ENCODE results near the gene AGRN. TPM values are rescaled to one million over a fixed set of nuclear protein-coding genes. Genes with fewer than 3 reads are reported as not detected.
"Not testable (repeated sequence)": the region's sequence is repeated elsewhere in the genome, so short reads cannot be mapped to it uniquely, and the experiment has no call there.

Gene AGRN
- total RNA-seq, 1 experiment from 2014 or later, result 126 TPM

- Histone ChIP-seq H3K27me3 (ENCODE audit: control insufficient read depth, insufficient read depth, low read length) (peaks cover 5% of the 10 kb centered on the region; the same call in 1 of the 2 replicates), H3K4me3 (ENCODE audit: insufficient read depth, low read depth, low read length) (no peak overlapping the region)
- DNase-seq, result no peak
These were observed 40.8 kb upstream of the AGRN start for GRCh38 chr1:978835-979743.

GRCh38 chr1:979744-980072, 40.2 kb upstream of the AGRN start:
- no peak overlapping the region for H3K4me3 ChIP-seq (ENCODE audit: insufficient read depth, low read depth, low read length)
- H3K27me3 ChIP-seq (ENCODE audit: control insufficient read depth, insufficient read depth, low read length), result peaks cover 5% of the 10 kb centered on the region; the same call in 1 of the 2 replicates
- no peaks in the 10 kb centered on the region for H3K36me3 ChIP-seq (replicated peaks; ENCODE audit: control insufficient read depth, insufficient read depth, low read length)
- DNase-seq, result no peak

More at GRCh38 chr1:978835-979743, 40.8 kb upstream of the AGRN start:
- no peaks in the 10 kb centered on the region for H3K36me3 ChIP-seq (replicated peaks; ENCODE audit: control insufficient read depth, insufficient read depth, low read length)

- Histone ChIP-seq H3K27me3 (ENCODE audit: control insufficient read depth, insufficient read depth, low read length) (peaks cover 8% of the 10 kb centered on the region), H3K4me3 (ENCODE audit: insufficient read depth, low read depth, low read length) (no peak overlapping the region), H3K36me3 (replicated peaks; ENCODE audit: control insufficient read depth, insufficient read depth, low read length) (no peaks in the 10 kb centered on the region)
- DNase-seq, result no peak
These were observed 39.8 kb upstream of the AGRN start for GRCh38 chr1:980137-980571.

GRCh38 chr1:980602-981395, 39.1 kb upstream of the AGRN start:
- peaks cover 10% of the 10 kb centered on the region for H3K27me3 ChIP-seq (ENCODE audit: control insufficient read depth, insufficient read depth, low read length)
- H3K4me3 ChIP-seq (ENCODE audit: insufficient read depth, low read depth, low read length), result no peak overlapping the region
- H3K36me3 ChIP-seq (replicated peaks; ENCODE audit: control insufficient read depth, insufficient read depth, low read length), result no peaks in the 10 kb centered on the region
- no peak for DNase-seq

- no peak overlapping the region for H3K4me3 ChIP-seq (ENCODE audit: insufficient read depth, low read depth, low read length)
- H3K27me3 ChIP-seq (ENCODE audit: control insufficient read depth, insufficient read depth, low read length), result peaks cover 10% of the 10 kb centered on the region
- no peaks in the 10 kb centered on the region for H3K36me3 ChIP-seq (replicated peaks; ENCODE audit: control insufficient read depth, insufficient read depth, low read length)
- no peak for DNase-seq
These were observed 38.4 kb upstream of the AGRN start for GRCh38 chr1:981491-981954.

GRCh38 chr1:981955-982558, 37.9 kb upstream of the AGRN start, which contains the start of gene PERM1:
Gene PERM1, minus strand, starts transcription at chr1:982093. Its CDS starts 1,064 bp downstream, at chr1:981029.
- no peak for DNase-seq
- H3K36me3 ChIP-seq (replicated peaks; ENCODE audit: control insufficient read depth, insufficient read depth, low read length), result no peaks in the 10 kb centered on the region
- H3K27me3 ChIP-seq (ENCODE audit: control insufficient read depth, insufficient read depth, low read length), result peaks cover 10% of the 10 kb centered on the region
- H3K4me3 ChIP-seq (ENCODE audit: insufficient read depth, low read depth, low read length), result no peak within 1 kb of the TSS

GRCh38 chr1:982765-983436, 37.0 kb upstream of the AGRN start:
- H3K27me3 ChIP-seq (ENCODE audit: control insufficient read depth, insufficient read depth, low read length), result peaks cover 10% of the 10 kb centered on the region
- no peaks in the 10 kb centered on the region for H3K36me3 ChIP-seq (replicated peaks; ENCODE audit: control insufficient read depth, insufficient read depth, low read length)
- no peak overlapping the region for H3K4me3 ChIP-seq (ENCODE audit: insufficient read depth, low read depth, low read length)
- DNase-seq, result no peak

GRCh38 chr1:983798-984475, 36.0 kb upstream of the AGRN start:
- H3K36me3 ChIP-seq (replicated peaks; ENCODE audit: control insufficient read depth, insufficient read depth, low read length), result no peaks in the 10 kb centered on the region
- peaks cover 10% of the 10 kb centered on the region for H3K27me3 ChIP-seq (ENCODE audit: control insufficient read depth, insufficient read depth, low read length)
- no peak overlapping the region for H3K4me3 ChIP-seq (ENCODE audit: insufficient read depth, low read depth, low read length)
- DNase-seq, result peak; percentile 99

GRCh38 chr1:984476-984814, 35.5 kb upstream of the AGRN start:
- Histone ChIP-seq H3K36me3 (replicated peaks; ENCODE audit: control insufficient read depth, insufficient read depth, low read length) (no peaks in the 10 kb centered on the region), H3K4me3 (ENCODE audit: insufficient read depth, low read depth, low read length) (no peak overlapping the region), H3K27me3 (ENCODE audit: control insufficient read depth, insufficient read depth, low read length) (peaks cover 10% of the 10 kb centered on the region)
- no peak for DNase-seq

- DNase-seq, result no peak
- no peak overlapping the region for H3K4me3 ChIP-seq (ENCODE audit: insufficient read depth, low read depth, low read length)
- no peaks in the 10 kb centered on the region for H3K36me3 ChIP-seq (replicated peaks; ENCODE audit: control insufficient read depth, insufficient read depth, low read length)
- H3K27me3 ChIP-seq (ENCODE audit: control insufficient read depth, insufficient read depth, low read length), result peaks cover 12% of the 10 kb centered on the region
These were observed 34.8 kb upstream of the AGRN start for GRCh38 chr1:985126-985525.

- not testable (repeated sequence) for H3K36me3 ChIP-seq (replicated peaks; ENCODE audit: control insufficient read depth, insufficient read depth, low read length); DNase-seq
- H3K27me3 ChIP-seq (ENCODE audit: control insufficient read depth, insufficient read depth, low read length), result peaks cover 11% of the 10 kb centered on the region
These were observed 31.9 kb upstream of the AGRN start for GRCh38 chr1:988061-988460.

GRCh38 chr1:991275-991674, 28.6 kb upstream of the AGRN start:
- not testable (repeated sequence) for H3K36me3 ChIP-seq (replicated peaks; ENCODE audit: control insufficient read depth, insufficient read depth, low read length); H3K4me3 ChIP-seq (ENCODE audit: insufficient read depth, low read depth, low read length); DNase-seq
- peaks cover 14% of the 10 kb centered on the region for H3K27me3 ChIP-seq (ENCODE audit: control insufficient read depth, insufficient read depth, low read length)

More at GRCh38 chr1:988061-988460, 31.9 kb upstream of the AGRN start:
- not testable (repeated sequence) for H3K4me3 ChIP-seq (ENCODE audit: insufficient read depth, low read depth, low read length)

- Histone ChIP-seq H3K4me3 (ENCODE audit: insufficient read depth, low read depth, low read length) (no peak overlapping the region), H3K36me3 (replicated peaks; ENCODE audit: control insufficient read depth, insufficient read depth, low read length) (no peaks in the 10 kb centered on the region), H3K27me3 (ENCODE audit: control insufficient read depth, insufficient read depth, low read length) (peaks cover 17% of the 10 kb centered on the region)
- DNase-seq, result no peak
These were observed 28.0 kb upstream of the AGRN start for GRCh38 chr1:991895-992294.

GRCh38 chr1:992362-992761, 27.6 kb upstream of the AGRN start:
- Histone ChIP-seq H3K27me3 (ENCODE audit: control insufficient read depth, insufficient read depth, low read length) (peaks cover 22% of the 10 kb centered on the region), H3K4me3 (ENCODE audit: insufficient read depth, low read depth, low read length) (no peak overlapping the region), H3K36me3 (replicated peaks; ENCODE audit: control insufficient read depth, insufficient read depth, low read length) (no peaks in the 10 kb centered on the region)
- no peak for DNase-seq
